Esophagus muscularis mucosa (tissue), 4 donors: ENCODE results near the gene KANSL1. TPM values are rescaled to one million over a fixed set of nuclear protein-coding genes. Genes with fewer than 3 reads are reported as not detected.

Source experiments
- small RNA-seq, 3 donors: library from RNA; depleted of rRNA; stranded (forward); fragments of <200 nt; gene quantifications; one replicate each; pipeline ENCODE3, GENCODE V24; 2016
- total RNA-seq, 4 donors: library from RNA; depleted of rRNA; stranded (reverse); fragments of >200 nt; gene quantifications; one replicate each; pipeline versions ENCODE4 v1.1.0 to v1.2.1, GENCODE V29; 2016

KANSL1 gene
- total RNA-seq, 4 donors from 2014 or later: 55.0 to 124 (median 70.0) TPM

Small RNA genes lying within 50 kb of the gene (small RNA-seq; reads per million reads assigned to genes)
- gene RF00019: 0 reads per million in 3 donors

Other genes starting within 250 kb of the KANSL1 start
- not detected for gene STH, start 194.2 kb downstream of the KANSL1 start, total RNA-seq
- 1 to 10 TPM in 3 of 4 donors, under 1 TPM in 1; 0.83 to 4.2 (median 1.2) TPM for gene LRRC37A, start 101.7 kb upstream of the KANSL1 start, total RNA-seq
- gene ARL17B, start 168.3 kb upstream of the KANSL1 start, total RNA-seq: 10 to 100 TPM in 3 of 4 donors, 1 to 10 TPM in 1; 6.9 to 19.4 (median 15.4) TPM